KMS-11 (cell line): ENCODE data around the gene SCYGR5.
"Not testable (repeated sequence)": the region's sequence is repeated elsewhere in the genome, so short reads cannot be mapped to it uniquely, and the experiment has no call there.

Experiments
- H2AFZ ChIP-seq: fragments of 200-600 bp; sonication (generic); 2 replicates; pipeline ENCODE4 v1.6.1; 2016; ENCODE audit warnings: antibody characterized with exemption, mixed run types, low read depth
- H3K27ac ChIP-seq: fragments of 200-600 bp; sonication (generic); 2 replicates; pipeline ENCODE4 v1.6.1; 2016; ENCODE audit warnings: mild to moderate bottlenecking, mixed run types
- H3K27me3 ChIP-seq: fragments of 200-600 bp; sonication (generic); 2 replicates; pipeline ENCODE4 v1.6.1; 2017; ENCODE audit warnings: mild to moderate bottlenecking, low read depth, mixed run types, moderate library complexity; ENCODE audit not compliant: insufficient read depth
- H3K36me3 ChIP-seq: fragments of 200-600 bp; sonication (generic); 2 replicates; pipeline ENCODE4 v1.6.1; 2017; ENCODE audit warnings: mild to moderate bottlenecking, mixed run types; ENCODE audit not compliant: insufficient read depth
- H3K4me1 ChIP-seq: fragments of 200-600 bp; sonication (generic); 2 replicates; pipeline ENCODE4 v1.6.1; 2016; ENCODE audit warnings: mild to moderate bottlenecking, low read depth, mixed run types; ENCODE audit not compliant: poor library complexity, severe bottlenecking
- H3K4me2 ChIP-seq: fragments of 200-600 bp; sonication (generic); 2 replicates; pipeline ENCODE4 v1.7.0; 2016; ENCODE audit warnings: mild to moderate bottlenecking, mixed run types
- H3K4me3 ChIP-seq: fragments of 200-600 bp; sonication (generic); IDR thresholded peaks from 2 replicates; pipeline ENCODE4 v1.6.1; 2017; ENCODE audit warnings: low read depth, low read length, mixed read lengths; ENCODE audit not compliant: insufficient read depth
- H3K79me2 ChIP-seq: fragments of 200-600 bp; sonication (generic); 2 replicates; pipeline ENCODE4 v1.6.1; 2016; ENCODE audit warnings: low read depth, mixed run types; ENCODE audit not compliant: insufficient read depth
- H3K9ac ChIP-seq: fragments of 200-600 bp; sonication (generic); 2 replicates; pipeline ENCODE4 v1.6.1; 2016; ENCODE audit warnings: mild to moderate bottlenecking, mixed run types
- H4K20me1 ChIP-seq: fragments of 200-600 bp; sonication (generic); 2 replicates; pipeline ENCODE4 v1.6.1; 2016; ENCODE audit warnings: mild to moderate bottlenecking, mixed run types; ENCODE audit not compliant: insufficient read depth
- CTCF ChIP-seq: fragments of 200-600 bp; sonication (generic); conservative IDR thresholded peaks from 2 replicates; pipeline ENCODE4 v1.6.1; 2017; ENCODE audit warnings: low read depth, mild to moderate bottlenecking, antibody characterized with exemption, low read length, moderate library complexity, mixed read lengths

The SCYGR5 gene

DNA sequence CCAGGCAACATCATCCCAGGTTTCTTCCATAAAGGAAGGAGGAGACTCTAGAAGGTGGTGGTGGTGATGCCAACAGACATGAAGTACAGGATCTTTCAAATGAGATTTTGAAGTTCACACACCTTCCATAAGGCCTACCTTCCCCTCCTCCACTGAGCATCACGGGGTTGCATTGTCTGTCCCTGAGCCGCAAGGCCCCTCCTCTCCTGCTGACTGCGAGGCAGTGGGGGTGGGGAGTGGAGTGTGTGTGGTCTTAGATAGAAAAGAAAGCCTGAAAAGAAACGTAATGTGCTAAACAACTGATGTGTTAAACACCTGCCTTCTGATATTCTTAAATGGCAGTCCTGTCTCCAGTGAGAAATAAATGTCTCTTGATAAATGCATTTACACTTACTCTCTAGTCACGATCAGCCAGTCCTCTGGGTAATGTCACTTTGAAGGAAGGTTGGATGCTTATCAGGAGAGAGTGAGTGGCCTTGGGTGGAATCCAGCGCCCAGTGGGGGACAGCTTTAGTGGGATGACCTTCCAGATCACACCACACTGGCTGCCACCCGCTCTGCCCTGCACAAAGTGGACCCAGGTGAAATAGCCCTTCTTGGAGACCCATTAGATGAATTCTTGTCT lies 5.5 kb upstream of the SCYGR5 start:
- Histone ChIP-seq H3K4me3 (no peak overlapping the region), H3K79me2 (no peaks in the 10 kb centered on the region), H3K36me3 (no peaks in the 10 kb centered on the region), H4K20me1 (no peaks in the 10 kb centered on the region), H3K27me3 (no peaks in the 10 kb centered on the region), H2AFZ (no peak overlapping the region), H3K27ac (no peak overlapping the region), H3K9ac (no peak overlapping the region), H3K4me2 (no peak overlapping the region), H3K4me1 (peaks cover 10% of the 10 kb centered on the region)
- no peak for TF ChIP-seq CTCF

GRCh38 chr2:227661827-227662226 lies 4.8 kb upstream of the SCYGR5 start:
- H2AFZ ChIP-seq, result no peak overlapping the region

GRCh38 chr2:227665189-227665940 lies 1.2 kb upstream of the SCYGR5 start:
- H3K9ac ChIP-seq, result no peak overlapping the region
- no peaks in the 10 kb centered on the region for H3K36me3 ChIP-seq
- no peak overlapping the region for H3K27ac ChIP-seq
- no peaks in the 10 kb centered on the region for H3K4me1 ChIP-seq
- H3K27me3 ChIP-seq, result no peaks in the 10 kb centered on the region
- H3K79me2 ChIP-seq, result no peaks in the 10 kb centered on the region
- TF ChIP-seq CTCF, result no peak
- no peaks in the 10 kb centered on the region for H4K20me1 ChIP-seq
- no peak overlapping the region for H3K4me2 ChIP-seq
- no peak overlapping the region for H2AFZ ChIP-seq
- H3K4me3 ChIP-seq, result no peak overlapping the region

More at GRCh38 chr2:227661827-227662226, 4.8 kb upstream of the SCYGR5 start:
- no peak overlapping the region for H3K4me2 ChIP-seq
- H3K9ac ChIP-seq, result no peak overlapping the region
- H3K36me3 ChIP-seq, result no peaks in the 10 kb centered on the region
- no peak for TF ChIP-seq CTCF
- no peak overlapping the region for H3K27ac ChIP-seq
- H3K4me3 ChIP-seq, result no peak overlapping the region
- H3K79me2 ChIP-seq, result no peaks in the 10 kb centered on the region
- no peaks in the 10 kb centered on the region for H4K20me1 ChIP-seq
- no peaks in the 10 kb centered on the region for H3K27me3 ChIP-seq
- H3K4me1 ChIP-seq, result peaks cover 10% of the 10 kb centered on the region

- H3K4me2 ChIP-seq, result no peak overlapping the region
- H3K9ac ChIP-seq, result no peak overlapping the region
- no peaks in the 10 kb centered on the region for H3K4me1 ChIP-seq
- no peaks in the 10 kb centered on the region for H4K20me1 ChIP-seq
- no peak for TF ChIP-seq CTCF
- no peaks in the 10 kb centered on the region for H3K27me3 ChIP-seq
- no peak overlapping the region for H2AFZ ChIP-seq
- H3K79me2 ChIP-seq, result no peaks in the 10 kb centered on the region
- H3K36me3 ChIP-seq, result no peaks in the 10 kb centered on the region
- H3K27ac ChIP-seq, result no peak overlapping the region
- H3K4me3 ChIP-seq, result no peak overlapping the region
Observed at GRCh38 chr2:227671170-227671905, 4.7 kb downstream of the SCYGR5 start.

DNA sequence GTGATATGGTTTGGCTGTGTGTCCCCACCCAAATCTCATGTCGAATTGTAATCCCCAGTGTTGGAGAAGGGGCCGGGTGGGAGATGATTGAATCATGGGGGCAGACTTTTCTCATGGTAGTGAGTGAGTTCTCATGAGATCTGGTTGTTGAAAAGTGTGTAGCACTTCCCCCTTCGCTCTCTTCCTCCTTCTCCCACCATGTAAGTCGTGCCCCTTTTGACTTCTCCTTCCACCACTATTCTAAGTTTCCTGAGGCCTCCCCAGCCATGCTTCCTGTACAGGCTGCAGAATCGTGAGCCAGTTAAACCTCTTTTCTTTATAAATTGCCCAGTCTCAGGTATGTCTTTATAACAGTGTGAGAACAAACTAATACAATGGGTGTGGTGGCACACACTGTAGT lies 7.0 kb downstream of the SCYGR5 start:
- H4K20me1 ChIP-seq, H2AFZ ChIP-seq, H3K79me2 ChIP-seq, H3K4me3 ChIP-seq, H3K27me3 ChIP-seq, H3K36me3 ChIP-seq, H3K9ac ChIP-seq, H3K4me1 ChIP-seq, H3K4me2 ChIP-seq, H3K27ac ChIP-seq: not testable (repeated sequence)
